Endothelial cell (in vitro differentiated cells): ENCODE results near the gene SLC22A15. TPM values are rescaled to one million over a fixed set of nuclear protein-coding genes. Genes with fewer than 3 reads are reported as not detected.
"Not testable (repeated sequence)": the region's sequence is repeated elsewhere in the genome, so short reads cannot be mapped to it uniquely, and the experiment has no call there.

ENCODE experiments used
- DNase-seq: peaks from one replicate; pipeline ENCODE4 v3.0.0; 2021; ENCODE audit warnings: low spot score
- H3K27ac Mint-ChIP-seq: one replicate; pipeline ENCODE4 v1.8.0; 2021; ENCODE audit warnings: mixed read lengths, inconsistent platforms; ENCODE audit not compliant: unreplicated experiment
- H3K27me3 Mint-ChIP-seq: one replicate; pipeline ENCODE4 v1.8.0; 2021; ENCODE audit warnings: mild to moderate bottlenecking, moderate library complexity, mixed read lengths, inconsistent platforms; ENCODE audit not compliant: unreplicated experiment
- H3K36me3 Mint-ChIP-seq: one replicate; pipeline ENCODE4 v1.8.0; 2021; ENCODE audit warnings: mild to moderate bottlenecking, low read depth, mixed read lengths, inconsistent platforms; ENCODE audit not compliant: unreplicated experiment
- H3K4me1 Mint-ChIP-seq: one replicate; pipeline ENCODE4 v1.8.0; 2021; ENCODE audit warnings: mild to moderate bottlenecking, mixed read lengths, inconsistent platforms; ENCODE audit not compliant: unreplicated experiment
- H3K4me3 Mint-ChIP-seq: one replicate; pipeline ENCODE4 v1.8.0; 2021; ENCODE audit warnings: mild to moderate bottlenecking, mixed read lengths, inconsistent platforms; ENCODE audit not compliant: unreplicated experiment
- H3K9me3 Mint-ChIP-seq: one replicate; pipeline ENCODE4 v1.8.0; 2021; ENCODE audit warnings: mixed read lengths, inconsistent platforms; ENCODE audit not compliant: unreplicated experiment
- total RNA-seq: library from RNA; stranded (reverse); fragmentation: NEBNext Ultra II Directional; extraction: Animal tissue kit (Norgen Biotek cat#: 25700); gene quantifications from one replicate; pipeline ENCODE4 v1.2.1, GENCODE V29; 2021; ENCODE audit not compliant: unreplicated experiment
- TF ChIP-seq, protein P1 (sequence below): fragments of 200-600 bp; sonication (generic); IDR thresholded peaks from one replicate; pipeline ENCODE4 v1.5.0; 2021; ENCODE audit warnings: antibody characterized with exemption; ENCODE audit not compliant: unreplicated experiment

SLC22A15 gene
- total RNA-seq, 1 donor from 2014 or later, result 21.9 TPM

DNA sequence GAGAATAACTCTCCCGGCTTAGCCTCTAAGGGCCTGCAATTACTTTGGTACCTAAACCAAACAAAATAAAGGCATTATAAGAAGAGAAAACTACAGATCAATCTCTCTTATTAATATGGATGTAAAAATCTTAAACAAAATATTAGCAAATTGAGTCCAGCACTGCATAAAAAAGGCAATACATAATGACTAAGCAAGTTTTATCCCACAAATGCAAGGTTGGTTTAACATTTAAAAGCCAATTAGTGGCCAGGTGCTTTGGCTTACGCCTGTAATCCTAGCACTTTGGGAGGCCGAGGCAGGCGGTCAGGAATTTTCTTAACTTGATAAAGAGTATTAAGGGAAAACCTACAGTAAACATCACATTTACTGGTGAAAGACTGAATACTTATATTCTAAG lies 67.8 kb downstream of the SLC22A15 start:
- Mint-ChIP-seq H3K4me3 (no peak overlapping the region), H3K36me3 (peaks cover 30% of the 10 kb centered on the region), H3K27ac (no peak overlapping the region), H3K9me3 (no peaks in the 10 kb centered on the region), H3K27me3 (peaks cover 1% of the 10 kb centered on the region), H3K4me1 (no peaks in the 10 kb centered on the region)
- no peak for DNase-seq
- TF ChIP-seq, protein P1, sequence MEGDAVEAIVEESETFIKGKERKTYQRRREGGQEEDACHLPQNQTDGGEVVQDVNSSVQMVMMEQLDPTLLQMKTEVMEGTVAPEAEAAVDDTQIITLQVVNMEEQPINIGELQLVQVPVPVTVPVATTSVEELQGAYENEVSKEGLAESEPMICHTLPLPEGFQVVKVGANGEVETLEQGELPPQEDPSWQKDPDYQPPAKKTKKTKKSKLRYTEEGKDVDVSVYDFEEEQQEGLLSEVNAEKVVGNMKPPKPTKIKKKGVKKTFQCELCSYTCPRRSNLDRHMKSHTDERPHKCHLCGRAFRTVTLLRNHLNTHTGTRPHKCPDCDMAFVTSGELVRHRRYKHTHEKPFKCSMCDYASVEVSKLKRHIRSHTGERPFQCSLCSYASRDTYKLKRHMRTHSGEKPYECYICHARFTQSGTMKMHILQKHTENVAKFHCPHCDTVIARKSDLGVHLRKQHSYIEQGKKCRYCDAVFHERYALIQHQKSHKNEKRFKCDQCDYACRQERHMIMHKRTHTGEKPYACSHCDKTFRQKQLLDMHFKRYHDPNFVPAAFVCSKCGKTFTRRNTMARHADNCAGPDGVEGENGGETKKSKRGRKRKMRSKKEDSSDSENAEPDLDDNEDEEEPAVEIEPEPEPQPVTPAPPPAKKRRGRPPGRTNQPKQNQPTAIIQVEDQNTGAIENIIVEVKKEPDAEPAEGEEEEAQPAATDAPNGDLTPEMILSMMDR, result no peak

DNA sequence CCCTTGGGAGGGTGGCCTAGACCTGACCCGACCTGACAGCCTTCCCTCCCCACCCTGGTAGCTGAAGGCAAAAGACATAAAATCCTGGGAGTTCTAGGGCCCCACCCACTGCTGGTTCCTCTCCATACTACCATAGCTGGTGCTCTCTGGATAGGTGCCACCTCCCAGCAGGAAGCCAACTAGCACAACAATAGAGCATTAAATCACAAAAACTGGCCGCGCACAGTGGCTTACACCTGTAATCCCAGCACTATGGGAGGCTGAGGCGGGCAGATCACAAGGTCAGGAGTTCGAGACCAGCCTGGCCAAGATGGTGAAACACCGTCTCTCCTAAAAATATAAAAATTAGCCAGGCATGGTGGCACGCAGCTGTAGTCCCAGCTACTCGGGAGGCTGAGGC lies 70.6 kb downstream of the SLC22A15 start:
- peaks cover 12% of the 10 kb centered on the region for H3K9me3 Mint-ChIP-seq
- not testable (repeated sequence) for H3K4me1 Mint-ChIP-seq, H3K27ac Mint-ChIP-seq, DNase-seq, H3K27me3 Mint-ChIP-seq
- H3K36me3 Mint-ChIP-seq, result peaks cover 59% of the 10 kb centered on the region
- H3K4me3 Mint-ChIP-seq, result peak overlapping the region; percentile 51

DNA sequence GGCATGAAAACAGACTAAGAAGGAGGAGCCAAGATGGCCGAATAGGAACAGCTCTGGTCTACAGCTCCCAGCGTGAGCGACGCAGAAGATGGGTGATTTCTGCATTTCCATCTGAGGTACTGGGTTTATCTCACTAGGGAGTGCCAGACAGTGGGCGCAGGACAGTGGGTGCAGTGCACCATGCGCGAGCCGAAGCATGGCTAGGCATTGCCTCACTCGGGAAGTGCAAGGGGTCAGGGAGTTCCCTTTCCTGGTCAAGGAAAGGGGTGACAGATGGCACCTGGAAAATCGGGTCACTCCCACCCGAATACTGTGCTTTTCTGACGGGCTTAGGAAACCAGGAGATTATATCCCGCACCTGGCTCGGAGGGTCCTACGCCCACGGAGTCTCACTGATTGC lies 75.6 kb downstream of the SLC22A15 start:
- DNase-seq, H3K4me1 Mint-ChIP-seq, H3K27ac Mint-ChIP-seq, H3K27me3 Mint-ChIP-seq: not testable (repeated sequence)
- H3K36me3 Mint-ChIP-seq, result peaks cover 53% of the 10 kb centered on the region
- H3K4me3 Mint-ChIP-seq, result peak overlapping the region; percentile 71
- peaks cover 17% of the 10 kb centered on the region for H3K9me3 Mint-ChIP-seq

DNA sequence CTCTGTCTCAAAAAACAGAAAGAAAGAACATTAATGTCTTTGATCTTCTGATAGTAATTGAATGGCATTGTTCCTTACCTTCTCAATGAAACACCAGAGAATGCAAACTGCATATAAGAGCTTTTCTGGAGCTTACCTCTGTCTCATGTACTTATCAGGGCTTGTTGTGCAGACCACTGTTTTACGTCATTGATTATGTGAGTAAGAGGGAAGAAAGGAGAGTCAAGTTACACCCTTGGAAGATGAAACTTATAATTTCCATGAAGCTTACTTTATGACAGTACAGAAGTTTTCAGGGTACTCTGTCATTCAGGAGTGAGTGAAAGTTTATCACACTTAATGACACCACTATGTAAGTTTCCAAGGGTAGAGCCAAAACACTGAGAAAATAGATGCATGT lies 85.9 kb downstream of the SLC22A15 start:
- Mint-ChIP-seq H3K4me3 (no peak overlapping the region), H3K36me3 (peaks cover 36% of the 10 kb centered on the region), H3K27ac (no peak overlapping the region), H3K27me3 (no peaks in the 10 kb centered on the region), H3K4me1 (no peaks in the 10 kb centered on the region), H3K9me3 (no peaks in the 10 kb centered on the region)
- no peak for DNase-seq
- TF ChIP-seq, protein P1, result no peak

DNA sequence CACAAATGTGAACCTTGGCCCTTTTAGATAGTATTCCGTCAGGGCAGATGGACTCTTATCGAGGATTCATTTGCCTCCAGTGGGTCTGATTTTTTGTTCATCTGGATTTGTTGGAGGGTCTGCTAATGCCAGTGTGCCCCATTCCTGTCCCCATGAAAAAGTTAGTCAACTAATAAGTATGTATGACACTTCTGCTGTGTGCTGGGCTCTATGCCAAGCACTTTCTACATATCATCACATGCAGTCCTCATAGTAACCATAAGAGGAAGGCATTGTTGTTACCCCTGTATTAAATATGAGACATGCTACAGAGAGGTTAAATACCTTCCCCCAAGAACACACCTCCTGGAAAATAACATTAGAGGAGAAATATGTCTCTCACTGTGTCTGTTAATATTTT lies 88.3 kb downstream of the SLC22A15 start:
- no peaks in the 10 kb centered on the region for H3K4me1 Mint-ChIP-seq
- no peak overlapping the region for H3K27ac Mint-ChIP-seq
- TF ChIP-seq, protein P1, result no peak
- no peaks in the 10 kb centered on the region for H3K9me3 Mint-ChIP-seq
- H3K27me3 Mint-ChIP-seq, result no peaks in the 10 kb centered on the region
- H3K4me3 Mint-ChIP-seq, result no peak overlapping the region
- peaks cover 34% of the 10 kb centered on the region for H3K36me3 Mint-ChIP-seq
- DNase-seq, result no peak

DNA sequence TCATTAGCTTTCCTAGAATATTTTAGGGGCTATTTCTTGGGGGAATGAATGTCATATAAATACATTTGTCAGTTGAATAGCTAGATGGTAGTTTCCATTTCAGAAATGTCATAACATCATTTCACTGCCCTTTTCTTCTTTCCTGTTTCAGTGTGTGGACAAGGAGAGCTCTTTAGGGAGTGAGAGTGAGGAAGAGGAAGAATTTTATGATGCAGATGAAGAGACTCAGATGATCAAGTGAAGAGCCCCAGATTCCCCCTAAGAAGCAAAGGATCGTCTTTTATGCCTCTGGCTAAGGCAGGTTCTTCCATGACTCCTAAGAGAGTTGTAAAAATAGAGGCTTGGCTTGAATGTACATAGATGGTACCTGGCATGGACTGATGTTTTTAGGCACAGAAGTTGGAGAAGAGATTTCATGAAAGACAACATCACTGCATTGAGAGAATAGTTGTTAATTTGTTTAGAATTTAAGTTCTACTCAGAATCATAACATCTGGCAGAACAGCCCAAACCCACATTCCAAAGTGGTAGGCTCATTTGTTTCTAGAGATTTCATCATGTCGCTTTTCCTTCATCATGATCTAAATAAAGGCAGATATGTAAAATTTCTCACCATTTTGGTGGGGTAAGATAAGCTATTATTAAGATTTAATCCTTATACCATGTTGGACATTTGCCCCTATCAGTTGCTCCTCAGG lies 90.7 kb downstream of the SLC22A15 start:
- no peaks in the 10 kb centered on the region for H3K9me3 Mint-ChIP-seq
- H3K27me3 Mint-ChIP-seq, result no peaks in the 10 kb centered on the region
- H3K4me3 Mint-ChIP-seq, result no peak overlapping the region
- no peak for DNase-seq
- H3K36me3 Mint-ChIP-seq, result peaks cover 28% of the 10 kb centered on the region
- TF ChIP-seq, protein P1, result no peak
- H3K4me1 Mint-ChIP-seq, result no peaks in the 10 kb centered on the region
- H3K27ac Mint-ChIP-seq, result no peak overlapping the region
